WTC11 (cell line): ENCODE data around the gene OR2V2. TPM values are rescaled to one million over a fixed set of nuclear protein-coding genes. Genes with fewer than 3 reads are reported as not detected.

ENCODE experiments used
- ATAC-seq: fragments of 200-7000 bp; cut with Tn5 transposase; 2 replicates; pipeline ENCODE4 v1.10.0; 2021; ENCODE audit warnings: mild to moderate bottlenecking, moderate library complexity
- CTCF ChIA-PET: fragments of 300-600 bp; sonication (Branson Sonifier 250); formaldehyde crosslinking; loops from one replicate; lab custom pipeline; 2021; ENCODE audit warnings: antibody characterized with exemption; lab: Charles Lee
- POLR2A ChIA-PET: fragments of 350-600 bp; sonication (Branson Sonifier 250); formaldehyde crosslinking; loops from one replicate; lab custom pipeline; 2021; ENCODE audit warnings: antibody characterized with exemption; lab: Charles Lee
- DNase-seq: peaks from one replicate; pipeline ENCODE4 v3.0.0; 2021; ENCODE audit warnings: low spot score
- H3K27ac Mint-ChIP-seq: 2 replicates; pipeline ENCODE4 v1.8.0; 2021; ENCODE audit warnings: mixed read lengths
- H3K27me3 Mint-ChIP-seq: 2 replicates; pipeline ENCODE4 v1.8.0; 2021; ENCODE audit warnings: low read depth, mild to moderate bottlenecking, moderate library complexity, mixed read lengths
- H3K36me3 Mint-ChIP-seq: 2 replicates; pipeline ENCODE4 v1.8.0; 2021; ENCODE audit warnings: mixed read lengths
- H3K4me1 Mint-ChIP-seq: 2 replicates; pipeline ENCODE4 v1.8.0; 2022; ENCODE audit warnings: mixed read lengths
- H3K4me3 Mint-ChIP-seq: 2 replicates; pipeline ENCODE4 v1.8.0; 2021; ENCODE audit warnings: mild to moderate bottlenecking, moderate library complexity, mixed read lengths
- H3K9me3 Mint-ChIP-seq: 2 replicates; pipeline ENCODE4 v1.8.0; 2021; ENCODE audit warnings: mixed read lengths
- ATF1 ChIP-seq: sonication (generic); formaldehyde crosslinking; IDR thresholded peaks from 2 replicates; pipeline ENCODE4 v1.8.1; 2023; ENCODE audit warnings: mild to moderate bottlenecking, moderate library complexity, missing genetic modification reagents
- ETV6 ChIP-seq: sonication (generic); formaldehyde crosslinking; IDR thresholded peaks from 2 replicates; pipeline ENCODE4 v1.8.1; 2022; ENCODE audit warnings: mild to moderate bottlenecking, missing genetic modification reagents
- JAZF1 ChIP-seq: fragments of 250-450 bp; sonication (Bioruptor Pico); IDR thresholded peaks from 2 replicates; pipeline ENCODE4 v1.9.0; 2021; ENCODE audit warnings: moderate library complexity, mild to moderate bottlenecking, inconsistent platforms
- MXD4 ChIP-seq: fragments of 250-450 bp; sonication (Bioruptor Pico); IDR thresholded peaks from 2 replicates; pipeline ENCODE4 v1.8.0; 2021; ENCODE audit warnings: mild to moderate bottlenecking, moderate library complexity, borderline replicate concordance
- NFATC4 ChIP-seq: fragments of 250-450 bp; sonication (Bioruptor Pico); IDR thresholded peaks from 2 replicates; pipeline ENCODE4 v1.9.0; 2021; ENCODE audit warnings: mild to moderate bottlenecking
- NFE2L1 ChIP-seq: sonication (generic); formaldehyde crosslinking; IDR thresholded peaks from 2 replicates; pipeline ENCODE4 v1.8.1; 2023; ENCODE audit warnings: missing genetic modification reagents
- SOX15 ChIP-seq: fragments of 250-450 bp; sonication (Bioruptor Pico); IDR thresholded peaks from 2 replicates; pipeline ENCODE4 v1.9.0; 2021; ENCODE audit warnings: mild to moderate bottlenecking
- SP1 ChIP-seq: sonication (generic); formaldehyde crosslinking; conservative IDR thresholded peaks from 2 replicates; pipeline ENCODE4 v1.8.1; 2022; ENCODE audit warnings: missing genetic modification reagents
- TCF7 ChIP-seq: sonication (generic); formaldehyde crosslinking; IDR thresholded peaks from 2 replicates; pipeline ENCODE4 v1.8.0; 2022; ENCODE audit warnings: mild to moderate bottlenecking, low read depth, missing genetic modification reagents, moderate library complexity
- ZBTB21 ChIP-seq: sonication (generic); formaldehyde crosslinking; IDR thresholded peaks from 2 replicates; pipeline ENCODE4 v1.8.1; 2023; ENCODE audit warnings: mild to moderate bottlenecking, missing genetic modification reagents, borderline replicate concordance
- ZSCAN18 ChIP-seq: fragments of 250-450 bp; sonication (Bioruptor Pico); IDR thresholded peaks from 2 replicates; pipeline ENCODE4 v2.1.2; 2022; ENCODE audit warnings: mild to moderate bottlenecking, moderate library complexity
- total RNA-seq: library from RNA; stranded (reverse); gene quantifications from 3 replicates; pipeline ENCODE4 v1.2.3, GENCODE V29; 2021
- TF ChIP-seq, protein P1 (sequence below): fragments of 250-450 bp; sonication (Bioruptor Pico); IDR thresholded peaks from 2 replicates; pipeline ENCODE4 v1.9.0; 2021; ENCODE audit warnings: mild to moderate bottlenecking
- TF ChIP-seq, protein P2 (sequence below): fragments of 250-450 bp; sonication (Bioruptor Pico); IDR thresholded peaks from 2 replicates; pipeline ENCODE4 v1.8.0; 2021; ENCODE audit warnings: mild to moderate bottlenecking
- TF ChIP-seq, protein P3 (sequence below): fragments of 250-450 bp; sonication (Bioruptor Pico); IDR thresholded peaks from 2 replicates; pipeline ENCODE4 v1.9.0; 2021; ENCODE audit warnings: moderate library complexity, mild to moderate bottlenecking, inconsistent platforms, borderline replicate concordance
- TF ChIP-seq, protein P4 (sequence below): fragments of 250-450 bp; sonication (Bioruptor Pico); IDR thresholded peaks from 2 replicates; pipeline ENCODE4 v1.9.0; 2021; ENCODE audit warnings: mild to moderate bottlenecking, borderline replicate concordance

Gene OR2V2
- total RNA-seq, 1 experiment from 2014 or later: not detected

DNA sequence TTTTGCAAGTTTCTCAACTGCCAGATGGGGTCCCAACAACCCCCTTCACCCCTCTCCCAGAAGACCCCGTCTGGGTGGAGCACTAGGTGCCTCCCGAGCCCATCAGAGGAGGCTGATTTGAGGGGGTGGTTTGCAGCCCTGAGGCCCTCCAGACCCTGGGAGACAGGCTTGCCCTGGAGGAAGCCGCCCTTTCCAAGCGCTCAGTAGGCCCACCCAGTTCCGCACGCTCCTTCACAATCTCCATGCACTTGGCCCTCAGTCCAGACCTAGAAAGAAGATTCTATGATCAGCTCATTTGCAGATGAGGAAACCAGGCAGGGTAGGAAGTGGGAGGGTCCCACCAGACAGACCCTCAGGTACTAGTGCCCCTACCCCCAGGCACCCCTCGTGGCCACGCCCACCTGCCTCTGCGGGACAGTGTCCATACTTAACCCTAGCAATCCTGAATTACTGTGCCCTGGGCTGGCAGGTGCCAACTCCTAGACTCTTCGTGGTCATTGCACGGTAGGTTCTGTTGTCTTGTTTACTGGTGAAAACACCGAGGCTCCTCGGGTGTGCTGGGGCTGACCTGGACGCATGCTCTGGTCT, 38.7 kb upstream of the OR2V2 start:
- no peaks in the 10 kb centered on the region for H3K36me3 Mint-ChIP-seq
- H3K27ac Mint-ChIP-seq: no peak overlapping the region
- peaks cover 50% of the 10 kb centered on the region for H3K27me3 Mint-ChIP-seq
- H3K4me1 Mint-ChIP-seq: peaks cover 34% of the 10 kb centered on the region
- POLR2A ChIA-PET: no interaction called here
- no peaks in the 10 kb centered on the region for H3K9me3 Mint-ChIP-seq
- H3K4me3 Mint-ChIP-seq: no peak overlapping the region
- TF ChIP-seq MXD4 (no peak), NFE2L1 (CRISPR knock-in tag) (no peak), SOX15 (CRISPR knock-in tag) (no peak)
- ATAC-seq: no peak
- no peak for DNase-seq
- CTCF ChIA-PET: interaction anchor here (1.1 to 1.8 kb wide), 4 partner anchors 20 to 248 kb away, joined by 3 to 4 read pairs (median 4); no protein-coding TSS in a partner anchor

GRCh38 chr5:181109489-181110013, 37.8 kb upstream of the OR2V2 start:
- H3K36me3 Mint-ChIP-seq: peaks cover 7% of the 10 kb centered on the region
- DNase-seq (peak; percentile 74), ATAC-seq (peak; percentile 94)
- peaks cover 8% of the 10 kb centered on the region for H3K9me3 Mint-ChIP-seq
- peaks cover 50% of the 10 kb centered on the region for H3K27me3 Mint-ChIP-seq
- H3K4me3 Mint-ChIP-seq: no peak overlapping the region
- CTCF ChIA-PET: interaction anchor here (0.6 to 1.5 kb wide), 6 partner anchors 9 to 249 kb away, joined by 3 to 4 read pairs (median 3); no protein-coding TSS in a partner anchor
- TF ChIP-seq, protein P1, sequence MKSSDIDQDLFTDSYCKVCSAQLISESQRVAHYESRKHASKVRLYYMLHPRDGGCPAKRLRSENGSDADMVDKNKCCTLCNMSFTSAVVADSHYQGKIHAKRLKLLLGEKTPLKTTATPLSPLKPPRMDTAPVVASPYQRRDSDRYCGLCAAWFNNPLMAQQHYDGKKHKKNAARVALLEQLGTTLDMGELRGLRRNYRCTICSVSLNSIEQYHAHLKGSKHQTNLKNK: no peak
- TF ChIP-seq, protein P2, sequence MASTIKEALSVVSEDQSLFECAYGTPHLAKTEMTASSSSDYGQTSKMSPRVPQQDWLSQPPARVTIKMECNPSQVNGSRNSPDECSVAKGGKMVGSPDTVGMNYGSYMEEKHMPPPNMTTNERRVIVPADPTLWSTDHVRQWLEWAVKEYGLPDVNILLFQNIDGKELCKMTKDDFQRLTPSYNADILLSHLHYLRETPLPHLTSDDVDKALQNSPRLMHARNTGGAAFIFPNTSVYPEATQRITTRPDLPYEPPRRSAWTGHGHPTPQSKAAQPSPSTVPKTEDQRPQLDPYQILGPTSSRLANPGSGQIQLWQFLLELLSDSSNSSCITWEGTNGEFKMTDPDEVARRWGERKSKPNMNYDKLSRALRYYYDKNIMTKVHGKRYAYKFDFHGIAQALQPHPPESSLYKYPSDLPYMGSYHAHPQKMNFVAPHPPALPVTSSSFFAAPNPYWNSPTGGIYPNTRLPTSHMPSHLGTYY: no peak
- TF ChIP-seq NFATC4 (CRISPR knock-in tag): no peak
- TF ChIP-seq, protein P3, sequence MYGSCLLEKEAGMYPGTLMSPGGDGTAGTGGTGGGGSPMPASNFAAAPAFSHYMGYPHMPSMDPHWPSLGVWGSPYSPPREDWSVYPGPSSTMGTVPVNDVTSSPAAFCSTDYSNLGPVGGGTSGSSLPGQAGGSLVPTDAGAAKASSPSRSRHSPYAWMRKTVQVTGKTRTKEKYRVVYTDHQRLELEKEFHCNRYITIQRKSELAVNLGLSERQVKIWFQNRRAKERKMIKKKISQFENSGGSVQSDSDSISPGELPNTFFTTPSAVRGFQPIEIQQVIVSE: no peak
- peak; percentile 77; the same call in 1 of the 2 replicates for TF ChIP-seq SP1 (CRISPR knock-in tag)
- no peak for TF ChIP-seq ZBTB21 (CRISPR knock-in tag)
- no peak for TF ChIP-seq ZSCAN18
- TF ChIP-seq, all 79 proteins: peak for 1
- POLR2A ChIA-PET: no interaction called here
- peaks cover 31% of the 10 kb centered on the region for H3K4me1 Mint-ChIP-seq
- no peak overlapping the region for H3K27ac Mint-ChIP-seq

- DNase-seq: no peak
Observed at GRCh38 chr5:181111010-181111409, 36.4 kb upstream of the OR2V2 start.

More at GRCh38 chr5:181111010-181111409, 36.4 kb upstream of the OR2V2 start:
- H3K27ac Mint-ChIP-seq: no peak overlapping the region
- peaks cover 42% of the 10 kb centered on the region for H3K4me1 Mint-ChIP-seq
- peaks cover 8% of the 10 kb centered on the region for H3K9me3 Mint-ChIP-seq
- CTCF ChIA-PET: no interaction called here
- peaks cover 8% of the 10 kb centered on the region for H3K36me3 Mint-ChIP-seq
- peaks cover 51% of the 10 kb centered on the region for H3K27me3 Mint-ChIP-seq
- POLR2A ChIA-PET: no interaction called here
- TF ChIP-seq JAZF1 (CRISPR knock-in tag): no peak
- TF ChIP-seq, protein P4, sequence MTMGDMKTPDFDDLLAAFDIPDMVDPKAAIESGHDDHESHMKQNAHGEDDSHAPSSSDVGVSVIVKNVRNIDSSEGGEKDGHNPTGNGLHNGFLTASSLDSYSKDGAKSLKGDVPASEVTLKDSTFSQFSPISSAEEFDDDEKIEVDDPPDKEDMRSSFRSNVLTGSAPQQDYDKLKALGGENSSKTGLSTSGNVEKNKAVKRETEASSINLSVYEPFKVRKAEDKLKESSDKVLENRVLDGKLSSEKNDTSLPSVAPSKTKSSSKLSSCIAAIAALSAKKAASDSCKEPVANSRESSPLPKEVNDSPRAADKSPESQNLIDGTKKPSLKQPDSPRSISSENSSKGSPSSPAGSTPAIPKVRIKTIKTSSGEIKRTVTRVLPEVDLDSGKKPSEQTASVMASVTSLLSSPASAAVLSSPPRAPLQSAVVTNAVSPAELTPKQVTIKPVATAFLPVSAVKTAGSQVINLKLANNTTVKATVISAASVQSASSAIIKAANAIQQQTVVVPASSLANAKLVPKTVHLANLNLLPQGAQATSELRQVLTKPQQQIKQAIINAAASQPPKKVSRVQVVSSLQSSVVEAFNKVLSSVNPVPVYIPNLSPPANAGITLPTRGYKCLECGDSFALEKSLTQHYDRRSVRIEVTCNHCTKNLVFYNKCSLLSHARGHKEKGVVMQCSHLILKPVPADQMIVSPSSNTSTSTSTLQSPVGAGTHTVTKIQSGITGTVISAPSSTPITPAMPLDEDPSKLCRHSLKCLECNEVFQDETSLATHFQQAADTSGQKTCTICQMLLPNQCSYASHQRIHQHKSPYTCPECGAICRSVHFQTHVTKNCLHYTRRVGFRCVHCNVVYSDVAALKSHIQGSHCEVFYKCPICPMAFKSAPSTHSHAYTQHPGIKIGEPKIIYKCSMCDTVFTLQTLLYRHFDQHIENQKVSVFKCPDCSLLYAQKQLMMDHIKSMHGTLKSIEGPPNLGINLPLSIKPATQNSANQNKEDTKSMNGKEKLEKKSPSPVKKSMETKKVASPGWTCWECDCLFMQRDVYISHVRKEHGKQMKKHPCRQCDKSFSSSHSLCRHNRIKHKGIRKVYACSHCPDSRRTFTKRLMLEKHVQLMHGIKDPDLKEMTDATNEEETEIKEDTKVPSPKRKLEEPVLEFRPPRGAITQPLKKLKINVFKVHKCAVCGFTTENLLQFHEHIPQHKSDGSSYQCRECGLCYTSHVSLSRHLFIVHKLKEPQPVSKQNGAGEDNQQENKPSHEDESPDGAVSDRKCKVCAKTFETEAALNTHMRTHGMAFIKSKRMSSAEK (CRISPR knock-in tag): no peak
- no peak for TF ChIP-seq TCF7
- no peak for TF ChIP-seq ETV6 (CRISPR knock-in tag)
- TF ChIP-seq ATF1 (CRISPR knock-in tag): no peak
- H3K4me3 Mint-ChIP-seq: no peak overlapping the region
- ATAC-seq: no peak
